Activated CD4-positive, alpha-beta T cell treated with anti-CD3 and anti-CD28 coated beads, Interleukin-2, amount 10 ng/mL, durations not matched to agents 24 days and 14 days (primary cell): Measurements from ENCODE around the gene GSTM5. TPM values are rescaled to one million over a fixed set of nuclear protein-coding genes. Genes with fewer than 3 reads are reported as not detected.
"Not testable (repeated sequence)": the region's sequence is repeated elsewhere in the genome, so short reads cannot be mapped to it uniquely, and the experiment has no call there.

Experiments
- DNase-seq: peaks from one replicate; pipeline ENCODE4 v3.0.0; 2022
- H3K27ac Mint-ChIP-seq: one replicate; pipeline ENCODE4 v1.8.0; 2022; ENCODE audit warnings: mild to moderate bottlenecking, mixed read lengths
- H3K27me3 Mint-ChIP-seq: one replicate; pipeline ENCODE4 v1.8.0; 2022; ENCODE audit warnings: mixed read lengths
- H3K36me3 Mint-ChIP-seq: one replicate; pipeline ENCODE4 v1.8.0; 2022; ENCODE audit warnings: low read depth, mild to moderate bottlenecking, mixed read lengths
- H3K4me1 Mint-ChIP-seq: one replicate; pipeline ENCODE4 v1.8.0; 2021; ENCODE audit warnings: mixed read lengths
- H3K4me3 Mint-ChIP-seq: one replicate; pipeline ENCODE4 v1.8.0; 2022; ENCODE audit warnings: mild to moderate bottlenecking, moderate library complexity, mixed read lengths
- H3K9me3 Mint-ChIP-seq: one replicate; pipeline ENCODE4 v1.8.0; 2021; ENCODE audit warnings: mixed read lengths
- intact Hi-C: fragments of 100-400 bp; cut with micrococcal nuclease; formaldehyde crosslinking; loops from one replicate; pipeline ENCODE4 v1.15.1; 2023
- total RNA-seq: library from RNA; stranded (reverse); gene quantifications from 2 replicates; pipeline ENCODE4 v1.2.3, GENCODE V29; 2022

Gene GSTM5
- total RNA-seq, result 0.07 TPM in 1 of 2 replicates, not detected in the other

DNA sequence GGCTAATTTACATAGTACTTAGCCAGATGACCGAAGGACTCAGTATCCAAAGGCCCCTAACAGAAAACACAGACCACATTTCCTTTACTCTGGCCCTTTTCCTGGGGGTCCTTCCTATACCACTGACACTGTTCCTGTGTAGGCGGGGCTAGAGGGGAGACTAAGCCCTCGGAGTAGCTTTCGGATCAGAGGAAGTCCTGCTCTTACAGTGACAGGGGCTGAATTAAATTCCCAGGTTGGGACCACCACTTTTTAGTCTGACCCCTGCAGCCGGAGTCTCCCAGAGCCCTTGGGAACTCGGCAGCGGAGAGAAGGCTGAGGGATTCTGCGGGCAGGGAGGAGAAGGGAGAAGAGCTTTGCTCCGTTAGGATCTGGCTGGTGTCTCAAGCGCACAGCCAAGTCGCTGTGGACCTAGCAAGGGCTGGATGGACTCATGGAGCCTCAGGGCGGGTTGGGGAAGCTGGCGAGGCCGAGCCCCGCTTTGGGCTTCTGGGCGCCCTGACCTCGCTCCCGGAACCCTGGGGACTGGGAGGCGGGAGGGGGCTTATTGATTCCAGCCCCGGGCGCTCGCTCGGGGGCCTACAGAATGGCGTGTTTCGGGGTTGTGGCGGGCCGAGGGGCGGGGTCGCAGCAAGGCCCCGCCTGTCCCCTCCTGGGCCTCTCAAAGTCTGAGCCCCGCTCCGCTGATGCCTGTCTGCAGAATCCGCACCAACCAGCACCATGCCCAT, at the start of gene GSTM5:
Gene GSTM5, plus strand, starts transcription at position 659 of the 728 bp plus-strand sequence. Its CDS starts 62 bp downstream, at position 721.
- intact Hi-C loops, H3K4me1 Mint-ChIP-seq, H3K9me3 Mint-ChIP-seq, H3K27me3 Mint-ChIP-seq, H3K36me3 Mint-ChIP-seq: not testable (repeated sequence)
- Mint-ChIP-seq H3K27ac (peak within 1 kb of the TSS; percentile 92), H3K4me3 (peak within 1 kb of the TSS; percentile 82)
- DNase-seq, result peak; percentile 70

DNA sequence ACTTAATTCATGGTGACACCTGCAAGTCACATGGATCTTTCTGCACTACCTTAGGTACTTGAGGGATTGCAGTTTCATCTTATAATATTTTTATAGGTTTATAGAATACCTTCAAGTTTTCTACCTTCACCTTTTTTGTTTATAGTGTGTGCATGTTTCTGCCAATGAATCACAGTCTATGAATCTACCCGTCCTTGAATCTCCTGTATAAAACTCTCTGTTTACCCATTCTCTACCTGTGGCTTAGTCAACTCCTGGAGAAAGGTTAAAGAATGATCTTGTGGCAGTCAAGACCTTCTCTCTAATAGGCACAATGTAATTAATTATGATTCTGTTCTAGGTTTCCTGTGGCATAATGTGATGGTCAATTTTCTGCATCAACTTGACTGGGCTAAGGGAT, 47.4 kb upstream of the GSTM5 start:
- Mint-ChIP-seq H3K4me1 (peaks cover 14% of the 10 kb centered on the region), H3K27ac (no peak overlapping the region), H3K4me3 (no peak overlapping the region), H3K27me3 (no peaks in the 10 kb centered on the region), H3K36me3 (peaks cover 6% of the 10 kb centered on the region), H3K9me3 (no peaks in the 10 kb centered on the region)
- intact Hi-C loops, result loop anchor here (5.0 kb wide), 1 partner anchor 42 kb away; no protein-coding TSS in a partner anchor
- no peak for DNase-seq

DNA sequence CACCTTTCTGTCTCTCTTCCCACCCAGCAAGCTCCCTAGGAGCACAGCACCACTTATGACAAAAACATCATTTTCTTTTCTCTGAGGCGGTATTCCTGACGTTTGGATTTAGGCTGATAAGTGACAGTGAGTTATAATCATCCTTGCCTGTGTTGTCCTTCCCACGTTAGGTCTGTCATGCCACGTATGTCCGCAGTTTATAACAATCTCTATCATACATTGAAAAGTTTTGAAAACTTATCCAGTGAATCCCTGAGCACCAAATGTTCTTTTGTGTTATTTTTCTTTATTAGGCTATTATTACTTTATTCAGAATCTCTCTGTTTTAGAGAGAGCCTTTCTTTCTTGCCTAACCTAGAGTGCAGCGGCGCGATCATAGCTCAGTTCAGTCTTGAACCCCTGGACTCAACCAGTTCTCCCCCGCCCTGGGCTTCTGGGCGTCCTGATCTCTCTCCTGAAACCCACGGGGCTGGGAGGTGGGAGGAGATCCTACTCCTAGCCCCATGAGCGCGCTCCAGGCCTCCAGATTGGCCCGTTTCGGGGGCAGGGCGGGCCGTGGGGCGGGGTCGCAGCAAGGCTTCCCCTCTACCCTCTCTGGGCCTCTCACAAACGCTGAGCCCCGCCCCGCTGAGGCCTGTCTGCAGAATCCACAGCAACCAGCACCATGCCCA, 44.5 kb upstream of the GSTM5 start, which contains the start of gene GSTM2:
Gene GSTM2, plus strand, starts transcription at position 606 of the 671 bp plus-strand sequence. Its CDS starts 59 bp downstream, at position 665.
- H3K27ac Mint-ChIP-seq, result peak within 1 kb of the TSS; percentile 52
- intact Hi-C loops, result loop anchor here (1.0 to 5.0 kb wide), 3 partner anchors 11 to 45 kb away; partner anchors contain the start of genes GSTM1 and GSTM4
- peaks cover 3% of the 10 kb centered on the region for H3K36me3 Mint-ChIP-seq
- no peaks in the 10 kb centered on the region for H3K27me3 Mint-ChIP-seq
- H3K4me1 Mint-ChIP-seq, result peaks cover 24% of the 10 kb centered on the region
- H3K9me3 Mint-ChIP-seq, result no peaks in the 10 kb centered on the region
- H3K4me3 Mint-ChIP-seq, result peak within 1 kb of the TSS; percentile 73
- DNase-seq, result peak; percentile 96

DNA sequence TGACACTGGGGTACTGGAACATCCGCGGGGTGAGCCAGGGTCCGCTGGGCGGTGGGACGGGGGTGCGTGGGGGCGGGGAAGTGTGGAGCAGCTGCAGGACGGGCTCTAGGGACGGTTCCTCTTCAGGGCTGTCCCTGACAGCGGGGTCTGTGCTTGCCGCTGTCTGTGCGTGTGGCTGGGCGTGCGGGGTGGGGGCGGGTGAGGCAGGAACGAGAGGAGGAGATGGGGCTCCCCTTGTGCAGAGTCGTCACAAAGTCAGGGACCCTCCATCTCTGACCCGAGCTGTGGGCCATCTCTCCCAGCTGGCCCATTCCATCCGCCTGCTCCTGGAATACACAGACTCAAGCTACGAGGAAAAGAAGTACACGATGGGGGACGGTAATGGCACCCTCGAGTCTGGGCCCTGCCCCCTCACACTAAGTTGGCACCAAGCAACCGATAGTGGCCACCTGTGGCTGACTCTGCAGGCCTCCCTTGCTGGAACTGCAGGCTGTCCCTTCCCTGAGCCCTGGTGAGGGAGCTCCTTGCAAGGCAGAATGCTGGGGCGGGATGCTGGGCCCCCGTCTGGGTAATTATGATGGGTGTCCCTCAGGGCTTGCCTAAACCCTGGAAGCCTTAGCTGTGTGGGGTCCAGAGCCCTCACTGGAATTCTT, 43.8 kb upstream of the GSTM5 start:
- Mint-ChIP-seq H3K27ac (no peak overlapping the region), H3K36me3 (peaks cover 5% of the 10 kb centered on the region), H3K4me1 (peaks cover 24% of the 10 kb centered on the region), H3K9me3 (no peaks in the 10 kb centered on the region), H3K27me3 (no peaks in the 10 kb centered on the region), H3K4me3 (peak overlapping the region; percentile 73)
- no peak for DNase-seq
- intact Hi-C loops, result loop anchor here (5.0 kb wide), 1 partner anchor 46 kb away; no protein-coding TSS in a partner anchor

DNA sequence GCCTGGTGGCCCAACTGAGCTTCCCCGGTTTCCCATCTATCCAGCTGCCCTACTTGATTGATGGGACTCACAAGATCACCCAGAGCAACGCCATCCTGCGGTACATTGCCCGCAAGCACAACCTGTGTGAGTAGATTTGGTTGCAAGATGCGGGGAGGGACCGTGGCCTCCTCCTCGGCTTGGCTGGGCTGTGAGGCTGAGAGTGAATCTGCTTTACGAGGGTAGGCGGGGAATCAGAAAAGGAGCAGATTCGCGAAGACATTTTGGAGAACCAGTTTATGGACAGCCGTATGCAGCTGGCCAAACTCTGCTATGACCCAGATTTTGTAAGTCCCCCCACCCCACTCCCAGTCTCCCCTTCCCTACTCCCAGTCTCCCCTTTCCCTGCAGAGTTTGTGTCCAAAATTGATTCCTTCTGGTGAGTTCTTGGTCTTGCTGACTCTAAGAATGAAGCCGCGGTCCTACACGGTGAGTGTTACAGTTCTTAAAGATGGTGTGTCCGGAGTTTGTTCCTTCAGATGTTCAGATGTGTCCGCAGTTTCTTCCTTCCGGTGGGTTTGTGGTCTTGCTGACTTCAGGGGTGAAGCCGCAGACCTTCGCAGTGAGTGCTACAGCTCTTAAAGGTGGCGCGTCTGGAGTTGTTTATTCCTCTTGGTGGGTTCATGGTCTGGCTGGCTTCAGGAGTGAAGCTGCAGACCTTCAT, 42.7 kb upstream of the GSTM5 start:
- peaks cover 5% of the 10 kb centered on the region for H3K36me3 Mint-ChIP-seq
- peaks cover 24% of the 10 kb centered on the region for H3K4me1 Mint-ChIP-seq
- peak; percentile 75 for DNase-seq
- peak overlapping the region; percentile 69 for H3K4me3 Mint-ChIP-seq
- H3K27ac Mint-ChIP-seq, result peak overlapping the region; percentile 73
- intact Hi-C loops, result loop anchor here (5.0 kb wide), 1 partner anchor 47 kb away; no protein-coding TSS in a partner anchor
- no peaks in the 10 kb centered on the region for H3K9me3 Mint-ChIP-seq
- no peaks in the 10 kb centered on the region for H3K27me3 Mint-ChIP-seq

DNA sequence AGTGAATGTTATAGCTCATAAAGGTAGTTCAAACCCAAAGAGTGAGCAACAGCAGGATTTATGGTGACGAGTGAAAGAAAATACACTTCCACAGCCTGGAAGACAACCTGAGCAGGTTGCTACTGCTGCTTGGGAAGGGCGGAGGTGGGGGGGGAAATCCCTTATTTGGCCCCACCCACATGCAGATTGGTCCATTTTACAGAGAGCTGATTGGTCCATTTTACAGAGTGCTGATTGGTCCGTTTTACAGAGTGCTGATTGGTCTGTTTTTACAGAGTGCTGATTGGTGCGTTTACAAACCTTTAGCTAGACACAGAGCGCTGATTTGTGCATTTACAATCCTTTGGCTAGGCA, 42.1 kb upstream of the GSTM5 start:
- intact Hi-C loops, result loop anchor here (5.0 kb wide), 1 partner anchor 48 kb away; no protein-coding TSS in a partner anchor
- peak overlapping the region; percentile 69 for H3K4me3 Mint-ChIP-seq
- H3K27me3 Mint-ChIP-seq, DNase-seq, H3K9me3 Mint-ChIP-seq, H3K36me3 Mint-ChIP-seq: not testable (repeated sequence)
- peak overlapping the region; percentile 73 for H3K27ac Mint-ChIP-seq
- H3K4me1 Mint-ChIP-seq, result peaks cover 24% of the 10 kb centered on the region

DNA sequence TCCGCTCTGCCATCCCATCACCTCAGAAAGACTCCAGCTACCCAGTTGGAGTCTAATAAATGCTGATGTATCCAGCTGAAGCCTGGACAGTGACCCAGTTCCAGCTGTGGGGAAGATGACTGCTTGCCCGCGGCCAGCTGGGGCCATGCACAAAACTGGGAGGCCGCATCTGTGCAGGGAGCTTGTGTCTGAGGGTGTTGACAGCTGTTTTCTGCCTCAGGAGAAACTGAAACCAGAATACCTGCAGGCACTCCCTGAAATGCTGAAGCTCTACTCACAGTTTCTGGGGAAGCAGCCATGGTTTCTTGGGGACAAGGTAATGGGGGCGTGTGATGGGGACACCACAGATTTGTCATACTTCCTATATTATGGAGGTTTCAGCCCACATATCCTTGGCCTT, 41.0 kb upstream of the GSTM5 start:
- Mint-ChIP-seq H3K9me3 (no peaks in the 10 kb centered on the region), H3K27me3 (no peaks in the 10 kb centered on the region), H3K36me3 (peaks cover 5% of the 10 kb centered on the region), H3K4me3 (peak overlapping the region; percentile 24), H3K4me1 (peaks cover 24% of the 10 kb centered on the region), H3K27ac (no peak overlapping the region)
- intact Hi-C loops, result no loop called here
- peak; percentile 67 for DNase-seq

DNA sequence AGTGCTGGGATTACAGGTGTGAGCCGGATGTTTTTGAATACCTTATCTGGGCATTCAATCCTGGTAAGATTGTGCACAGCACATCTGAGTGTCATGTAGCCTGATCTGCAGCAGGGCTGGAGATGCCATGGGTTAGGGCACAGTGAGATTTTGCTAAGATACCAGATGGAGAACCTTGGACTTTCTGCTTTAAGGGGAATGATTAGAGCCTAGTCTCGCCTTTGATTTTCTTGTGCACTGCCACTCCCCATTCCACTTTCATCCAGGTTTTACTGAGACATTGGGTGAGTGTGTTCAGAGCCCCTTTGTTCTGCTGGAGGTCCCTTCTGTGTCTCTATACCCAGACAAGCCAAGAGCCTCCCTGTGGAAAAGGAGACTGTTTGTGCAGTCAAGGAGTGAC, 38.2 kb upstream of the GSTM5 start:
- H3K9me3 Mint-ChIP-seq, DNase-seq, intact Hi-C loops, H3K27ac Mint-ChIP-seq, H3K4me3 Mint-ChIP-seq, H3K36me3 Mint-ChIP-seq, H3K27me3 Mint-ChIP-seq: not testable (repeated sequence)
- peaks cover 16% of the 10 kb centered on the region for H3K4me1 Mint-ChIP-seq

DNA sequence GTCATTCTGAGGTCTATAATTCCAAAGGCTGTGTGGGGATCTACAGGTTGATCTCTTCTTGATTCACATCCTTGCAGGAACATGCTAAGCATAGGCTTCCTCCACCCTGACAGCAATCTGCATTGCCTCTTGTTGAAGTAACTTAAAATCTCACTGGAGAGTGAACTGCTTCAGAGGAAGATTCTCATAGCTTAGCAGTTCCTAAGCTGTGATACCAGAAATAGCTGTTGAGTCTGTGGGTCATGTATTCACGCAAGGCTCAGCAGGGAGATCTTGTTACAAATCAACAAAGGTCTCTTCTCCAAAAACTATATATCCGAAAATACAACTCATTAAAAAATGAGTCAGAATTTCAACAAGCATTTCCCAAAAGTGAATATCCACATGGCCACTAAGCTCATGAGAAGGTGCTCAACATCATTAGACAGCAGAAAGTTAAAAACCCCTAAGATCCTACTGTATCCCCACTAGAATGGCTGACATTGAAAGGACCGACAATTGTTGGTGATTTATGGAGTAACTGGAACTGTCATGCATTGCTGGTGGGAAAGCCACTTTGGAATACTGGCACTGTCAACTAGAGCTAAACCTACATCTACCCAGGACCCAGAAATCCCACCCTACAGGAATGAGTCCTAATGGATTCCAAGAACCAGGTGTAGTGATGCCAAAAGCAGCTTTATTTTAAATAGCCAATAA, 35.2 kb upstream of the GSTM5 start:
- H3K9me3 Mint-ChIP-seq, H3K36me3 Mint-ChIP-seq, H3K4me3 Mint-ChIP-seq, intact Hi-C loops, DNase-seq, H3K27ac Mint-ChIP-seq, H3K4me1 Mint-ChIP-seq, H3K27me3 Mint-ChIP-seq: not testable (repeated sequence)

DNA sequence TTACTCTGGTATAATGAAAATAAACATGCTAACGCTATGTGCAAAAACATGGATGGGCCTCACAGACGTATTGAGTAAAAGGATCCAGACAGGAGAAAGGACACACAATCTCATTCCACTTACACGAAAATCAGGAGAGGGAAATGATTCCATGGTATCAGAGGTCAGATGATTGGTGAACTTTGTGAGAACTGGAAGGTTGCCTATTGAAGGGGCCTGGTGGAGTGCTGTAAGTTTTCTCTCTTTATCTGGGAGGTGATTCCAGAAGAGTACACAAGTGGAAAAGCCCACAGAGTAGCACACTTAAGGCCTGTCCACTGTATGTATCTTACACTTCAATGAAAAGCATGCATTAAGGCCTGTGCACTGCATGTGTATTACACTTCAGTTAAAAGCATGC, 34.6 kb upstream of the GSTM5 start:
- intact Hi-C loops, result no loop called here
- no peak overlapping the region for H3K27ac Mint-ChIP-seq
- no peaks in the 10 kb centered on the region for H3K27me3 Mint-ChIP-seq
- peaks cover 2% of the 10 kb centered on the region for H3K36me3 Mint-ChIP-seq
- no peak overlapping the region for H3K4me3 Mint-ChIP-seq
- no peak for DNase-seq
- H3K9me3 Mint-ChIP-seq, result no peaks in the 10 kb centered on the region
- no peaks in the 10 kb centered on the region for H3K4me1 Mint-ChIP-seq

DNA sequence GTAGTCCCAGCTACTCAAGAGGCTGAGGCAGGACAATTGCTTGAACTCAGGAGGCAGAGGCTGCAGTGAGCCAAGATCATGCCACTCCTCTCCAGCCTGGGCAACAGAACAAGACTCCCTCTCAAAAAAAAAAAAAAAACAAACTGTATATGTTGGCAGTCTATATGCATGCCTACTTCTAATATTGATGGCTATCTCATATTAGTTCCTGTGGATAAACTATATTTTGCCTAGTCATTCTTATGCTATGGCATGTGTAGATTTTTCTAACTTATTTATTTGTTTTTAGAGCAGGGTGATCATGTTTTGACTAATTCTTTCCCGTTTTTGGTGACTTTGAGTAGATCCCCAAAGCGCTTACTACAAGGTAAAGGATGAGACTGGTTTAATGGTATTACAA, 33.4 kb upstream of the GSTM5 start:
- H3K9me3 Mint-ChIP-seq, H3K36me3 Mint-ChIP-seq, H3K27me3 Mint-ChIP-seq, DNase-seq, H3K4me3 Mint-ChIP-seq, H3K4me1 Mint-ChIP-seq, intact Hi-C loops, H3K27ac Mint-ChIP-seq: not testable (repeated sequence)

DNA sequence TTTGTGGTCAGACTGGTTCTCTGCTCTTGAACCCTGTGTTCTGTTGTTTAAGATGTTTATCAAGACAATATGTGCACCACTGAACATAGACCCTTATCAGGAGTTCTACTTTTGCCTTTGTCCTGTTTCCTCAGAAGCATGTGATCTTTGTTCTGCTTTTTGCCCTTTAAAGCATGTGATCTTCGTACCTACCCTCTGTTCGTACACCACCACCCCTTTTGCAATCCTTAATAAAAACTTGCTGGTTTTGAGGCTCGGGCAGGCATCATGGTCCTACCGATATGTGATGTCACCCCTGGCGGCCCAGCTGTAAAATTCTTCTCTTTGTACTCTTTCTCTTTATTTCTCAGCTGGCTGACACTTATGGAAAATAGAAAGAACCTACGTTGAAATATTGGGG, 27.3 kb upstream of the GSTM5 start:
- intact Hi-C loops, result loop anchor here (5.0 kb wide), 1 partner anchor 62 kb away; no protein-coding TSS in a partner anchor

DNA sequence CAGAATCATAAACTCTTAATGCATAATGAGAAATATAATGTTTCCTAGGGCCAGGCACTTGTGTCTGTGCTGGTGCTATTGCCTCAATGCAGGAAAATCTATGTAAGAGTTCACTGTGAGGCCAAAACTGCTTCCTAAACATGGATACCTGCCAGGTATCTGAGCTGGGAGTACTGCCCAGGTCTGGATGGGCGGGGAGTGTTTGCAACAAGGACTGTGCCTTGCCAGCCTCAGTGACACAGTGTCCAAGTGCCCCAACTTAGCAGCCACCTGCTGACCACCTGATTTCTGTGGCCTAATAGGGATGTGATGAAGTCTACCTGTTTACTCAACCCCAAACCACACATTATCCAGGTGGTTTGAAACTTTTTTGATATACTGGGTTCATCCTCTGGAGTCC, 26.7 kb upstream of the GSTM5 start:
- not testable (repeated sequence) for H3K4me3 Mint-ChIP-seq, H3K9me3 Mint-ChIP-seq, DNase-seq, H3K27me3 Mint-ChIP-seq, H3K27ac Mint-ChIP-seq
- H3K4me1 Mint-ChIP-seq, result peaks cover 20% of the 10 kb centered on the region
- intact Hi-C loops, result loop anchor here (5.0 kb wide), 1 partner anchor 63 kb away; no protein-coding TSS in a partner anchor
- H3K36me3 Mint-ChIP-seq, result peaks cover 11% of the 10 kb centered on the region

More for the DNA sequence above, 27.3 kb upstream of the GSTM5 start:
- H3K4me3 Mint-ChIP-seq, H3K27me3 Mint-ChIP-seq, H3K36me3 Mint-ChIP-seq, H3K9me3 Mint-ChIP-seq, H3K27ac Mint-ChIP-seq, DNase-seq: not testable (repeated sequence)
- H3K4me1 Mint-ChIP-seq, result peaks cover 20% of the 10 kb centered on the region
